GM04503 (cell line): ENCODE data around the gene SRGAP1.

Experiments
- DNase-seq: peaks from one replicate; pipeline ENCODE4 v3.0.0-alpha.2; 2012; ENCODE audit warnings: low read depth

SRGAP1 gene

GRCh38 chr12:63844391-63845341, at the start of gene SRGAP1:
SRGAP1 (plus strand) TSS chr12:63844700; CDS start chr12:63844817, 117 bp downstream.
- peak; percentile 48 for DNase-seq

DNA sequence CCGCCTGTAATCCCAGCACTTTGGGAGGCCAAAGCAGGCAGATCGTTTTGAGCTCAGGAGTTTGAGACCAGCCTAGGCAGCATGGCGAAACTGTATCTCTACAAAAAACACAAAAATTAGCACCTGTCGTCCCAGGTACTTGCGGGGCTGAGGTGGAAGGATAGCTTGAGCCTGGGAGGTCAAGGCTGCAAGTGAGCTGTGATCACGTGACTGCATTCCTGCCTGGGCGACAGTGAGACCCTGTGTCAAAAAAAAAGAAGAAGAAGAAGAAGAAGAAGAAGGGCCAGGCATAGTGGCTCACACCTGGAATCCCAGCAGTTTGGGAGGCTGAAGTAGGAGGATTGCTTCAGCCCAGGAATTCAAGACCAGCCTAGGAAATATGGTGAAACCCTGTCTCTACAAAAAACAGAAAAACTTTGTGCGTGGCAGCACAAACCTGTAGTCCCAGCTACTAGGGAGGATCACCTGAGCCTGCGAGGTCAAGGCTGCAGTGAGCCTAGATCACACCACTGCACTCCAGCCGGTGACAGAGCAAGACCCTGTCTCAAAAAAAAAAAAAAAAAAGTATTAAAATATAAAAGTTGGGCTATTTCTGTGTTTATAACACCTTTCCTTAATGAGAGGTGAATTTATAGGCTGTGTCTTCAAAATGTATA, 49.3 kb upstream of the SRGAP1 start:
- no peak for DNase-seq

GRCh38 chr12:63795944-63796343, 48.6 kb upstream of the SRGAP1 start:
- no peak for DNase-seq

- DNase-seq, result no peak
These were observed 42.4 kb upstream of the SRGAP1 start for GRCh38 chr12:63802012-63802608.

DNA sequence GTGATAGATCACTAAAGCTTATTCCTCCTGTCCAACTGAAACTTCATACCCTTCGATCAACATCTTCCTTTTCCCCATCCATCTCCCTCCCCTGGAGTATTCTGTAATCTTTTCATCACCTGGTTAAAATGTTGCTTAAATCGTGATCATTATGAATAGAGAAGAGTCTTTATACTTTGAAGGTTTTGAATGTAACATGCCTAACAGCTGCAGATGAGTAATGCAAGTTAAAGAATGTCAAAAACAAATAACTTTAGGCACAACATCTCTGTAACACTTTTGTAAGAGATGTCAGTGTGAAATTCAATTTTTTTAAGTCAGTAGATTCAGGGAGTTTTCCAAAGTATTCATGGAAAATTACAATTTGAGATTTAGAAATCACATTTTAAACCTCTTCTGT, 39.8 kb upstream of the SRGAP1 start:
- DNase-seq, result no peak

DNA sequence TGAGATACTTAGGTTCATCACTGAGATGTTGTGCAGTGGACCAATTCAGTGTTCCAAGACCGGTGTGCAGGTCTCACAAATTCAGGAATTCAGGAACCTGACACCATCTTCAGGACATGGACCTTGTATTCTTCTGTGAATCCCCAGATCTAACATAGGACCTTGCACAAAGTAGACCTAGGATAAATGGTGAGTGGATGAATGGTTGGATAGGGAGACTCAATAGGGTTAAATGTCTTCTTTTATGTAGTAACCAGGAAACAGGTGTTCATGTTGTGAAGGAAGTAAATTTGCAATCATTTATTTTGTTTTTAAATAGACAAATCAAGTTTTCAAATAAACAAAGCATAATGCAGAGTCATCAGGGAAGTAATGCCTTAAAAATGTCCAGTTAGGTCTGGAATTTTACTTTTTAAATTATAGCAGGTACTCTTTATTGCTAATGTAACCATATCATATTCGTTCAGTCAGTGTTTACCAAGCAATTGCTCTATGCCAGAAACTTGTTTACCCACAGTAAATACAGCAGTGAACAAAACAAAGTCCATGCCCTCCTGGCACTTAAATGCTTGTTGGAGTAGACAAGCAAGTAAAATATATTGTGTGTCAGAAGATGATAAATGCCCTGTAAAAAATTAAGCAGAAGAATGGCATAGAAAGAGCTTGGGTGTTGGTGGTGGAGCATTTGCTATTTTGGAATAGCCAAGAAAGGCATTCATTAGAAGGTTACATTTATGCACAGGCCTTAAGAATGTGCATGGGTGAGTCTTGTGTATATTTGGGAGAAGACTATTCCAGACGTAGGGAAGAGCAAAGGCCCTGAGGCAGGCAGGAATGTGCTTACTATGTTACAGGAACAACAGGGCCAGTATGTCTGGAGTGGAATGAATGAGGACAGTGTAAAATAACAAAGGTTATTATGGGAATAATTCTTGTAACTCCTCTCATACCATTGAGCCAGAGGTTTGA, 38.5 kb upstream of the SRGAP1 start:
- DNase-seq, result no peak

DNA sequence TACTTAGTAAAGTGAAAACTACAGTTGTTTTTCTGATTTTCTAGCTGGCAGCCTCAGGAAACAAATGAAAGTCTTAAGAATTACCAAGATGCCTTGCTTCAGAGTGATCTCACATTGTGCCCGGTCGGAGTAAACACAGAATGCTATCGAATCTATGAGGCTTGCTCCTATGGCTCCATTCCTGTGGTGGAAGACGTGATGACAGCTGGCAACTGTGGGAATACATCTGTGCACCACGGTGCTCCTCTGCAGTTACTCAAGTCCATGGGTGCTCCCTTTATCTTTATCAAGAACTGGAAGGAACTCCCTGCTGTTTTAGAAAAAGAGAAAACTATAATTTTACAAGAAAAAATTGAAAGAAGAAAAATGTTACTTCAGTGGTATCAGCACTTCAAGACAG, 35.9 kb upstream of the SRGAP1 start:
- DNase-seq, result no peak

DNA sequence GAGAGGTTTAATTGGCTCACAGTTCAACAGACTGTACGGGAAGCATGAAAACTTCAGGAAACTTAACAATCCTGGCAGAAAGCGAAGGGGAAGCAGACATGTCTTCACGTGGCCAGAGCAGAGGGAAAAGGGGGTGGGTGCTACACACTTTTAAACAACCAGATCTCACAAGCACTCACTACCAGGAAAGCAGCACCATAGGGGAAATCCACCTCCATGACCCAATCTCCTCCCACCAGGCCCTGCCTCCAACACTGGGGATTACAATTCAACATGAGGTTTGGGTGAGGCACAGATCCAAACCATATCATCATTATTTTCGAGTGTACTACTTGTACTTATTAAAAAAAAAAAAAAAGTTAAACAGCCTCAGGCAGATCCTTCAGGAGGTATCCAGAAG, 34.9 kb upstream of the SRGAP1 start:
- DNase-seq, result no peak

- no peak for DNase-seq
These were observed 33.2 kb upstream of the SRGAP1 start for GRCh38 chr12:63811334-63811733.

DNA sequence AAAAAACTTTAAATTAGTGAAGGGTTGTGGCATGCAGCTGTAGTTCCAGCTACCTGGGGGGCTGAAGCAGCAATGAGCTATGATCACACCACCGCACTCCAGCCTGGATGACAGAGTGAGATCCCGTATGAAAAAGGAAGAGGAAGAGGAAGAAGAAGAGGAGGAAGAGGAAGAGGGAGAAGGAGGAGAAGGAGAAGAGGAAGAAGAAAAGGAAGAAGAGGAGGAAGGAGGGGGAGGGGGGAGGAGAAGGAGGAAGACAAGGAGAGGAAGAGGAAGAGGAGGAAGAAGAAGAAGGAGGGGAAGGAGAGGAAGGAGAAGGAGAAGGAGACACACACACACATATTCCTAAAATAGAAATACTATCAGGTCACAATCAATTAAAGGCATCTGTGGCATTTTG, 32.7 kb upstream of the SRGAP1 start:
- no peak for DNase-seq

- no peak for DNase-seq
These were observed 30.2 kb upstream of the SRGAP1 start for GRCh38 chr12:63814146-63814772.

GRCh38 chr12:63815482-63815852, 29.0 kb upstream of the SRGAP1 start:
- no peak for DNase-seq

DNA sequence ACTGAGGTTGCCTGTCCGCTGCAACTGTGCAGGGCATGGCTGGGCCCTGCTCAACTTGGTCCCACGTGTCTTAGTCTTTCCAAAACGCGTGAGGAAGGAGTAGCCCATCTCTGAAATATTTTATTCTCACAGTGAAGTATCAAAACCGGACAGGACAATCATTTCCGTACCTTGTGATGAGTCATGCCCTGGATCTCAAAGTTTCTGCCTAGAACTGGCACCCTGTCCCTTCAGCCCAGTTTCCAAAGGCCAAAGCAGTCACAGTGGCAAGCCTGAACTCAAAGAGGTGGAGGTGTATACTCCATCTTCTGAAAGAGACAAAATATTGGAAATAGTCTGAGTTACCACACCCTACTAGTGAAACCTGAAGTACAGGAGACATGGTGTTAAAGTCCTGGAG, 28.5 kb upstream of the SRGAP1 start:
- DNase-seq, result no peak

GRCh38 chr12:63820427-63820826, 24.1 kb upstream of the SRGAP1 start:
- no peak for DNase-seq

GRCh38 chr12:63821781-63822251, 22.7 kb upstream of the SRGAP1 start:
- no peak for DNase-seq

DNA sequence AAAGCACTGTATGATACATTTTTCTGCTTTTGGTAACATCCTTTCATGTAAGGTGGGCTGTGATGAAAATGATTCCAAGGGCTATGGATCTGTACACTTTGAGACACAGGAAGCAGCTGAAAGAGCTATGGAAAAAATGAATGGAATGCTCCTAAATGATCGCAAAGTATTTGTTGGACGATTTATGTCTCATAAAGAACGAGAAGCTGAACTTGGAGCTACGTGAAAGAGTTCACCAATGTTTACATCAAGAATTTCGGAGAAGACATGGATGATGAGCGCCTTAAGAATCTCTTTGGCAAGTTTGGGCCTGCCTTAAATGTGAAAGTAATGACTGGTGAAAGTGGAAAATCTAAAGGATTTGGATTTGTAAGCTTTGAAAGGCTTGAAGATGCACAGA, 22.1 kb upstream of the SRGAP1 start:
- no peak for DNase-seq

- DNase-seq, result no peak
These were observed 21.5 kb upstream of the SRGAP1 start for GRCh38 chr12:63823040-63823439.

DNA sequence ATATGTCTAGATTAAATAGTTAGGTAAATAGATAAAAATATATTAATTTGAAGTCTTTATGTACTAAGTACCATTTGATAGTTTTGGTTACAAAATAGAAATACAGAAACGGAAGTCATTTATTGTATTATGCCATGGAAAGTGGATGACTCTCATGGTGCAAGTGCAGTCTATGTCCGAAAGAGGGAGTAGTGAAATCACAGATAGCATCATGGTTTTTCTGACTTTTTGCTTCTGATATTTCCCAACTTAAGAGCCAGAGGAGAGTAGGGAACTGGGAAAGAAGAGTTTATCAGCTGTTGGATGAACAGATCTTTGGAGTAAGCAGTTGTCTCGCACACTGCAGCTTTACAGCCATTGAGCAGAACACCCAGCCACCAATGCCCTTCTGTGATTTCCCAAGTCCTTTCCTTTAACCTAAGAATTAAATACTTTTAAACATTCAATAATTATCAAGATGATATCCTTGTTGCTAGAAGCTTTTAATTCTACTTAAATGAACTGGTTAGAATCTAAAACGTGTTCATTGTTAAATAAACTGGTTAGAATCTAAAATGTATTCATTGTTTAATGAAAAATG, 18.4 kb upstream of the SRGAP1 start:
- no peak for DNase-seq

GRCh38 chr12:63828867-63829266, 15.6 kb upstream of the SRGAP1 start:
- no peak for DNase-seq

- DNase-seq, result no peak
These were observed 8.5 kb upstream of the SRGAP1 start for GRCh38 chr12:63836046-63836445.

DNA sequence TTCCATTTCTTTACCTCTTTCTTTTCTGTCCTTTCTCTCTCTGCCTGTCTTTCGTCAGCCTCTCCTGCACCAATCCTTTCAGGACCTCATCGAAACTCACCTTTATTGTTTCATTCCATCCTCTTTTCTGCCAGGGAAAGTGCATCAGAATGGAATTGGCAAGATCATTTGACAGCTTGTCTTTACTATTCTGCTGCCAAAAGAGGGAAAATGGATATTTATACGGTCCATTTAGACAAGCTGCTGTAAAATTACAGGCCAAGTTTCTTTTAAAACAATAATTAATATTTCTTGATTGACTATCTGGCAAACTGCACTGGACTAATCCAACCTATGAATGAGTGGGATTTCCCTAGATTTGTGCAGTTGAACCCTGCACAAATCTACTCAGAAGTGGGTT, 7.6 kb upstream of the SRGAP1 start:
- no peak for DNase-seq
